OCI-LY3 (cell line): ENCODE data around the gene HOXD12.

Experiments
- EZH2phosphoT487 ChIP-seq: fragments of 200-600 bp; shearing (Covaris generic); IDR thresholded peaks from 2 replicates; pipeline ENCODE4 v1.6.1; 2018; ENCODE audit warnings: antibody characterized with exemption, mixed run types, low read depth
- TF ChIP-seq, protein P1 (sequence below): fragments of 200-600, 300-600 bp; sonication (generic); IDR thresholded peaks from 2 replicates; pipeline ENCODE4 v1.5.1; 2014; ENCODE audit warnings: antibody characterized with exemption, low read length, low read depth

DNA sequence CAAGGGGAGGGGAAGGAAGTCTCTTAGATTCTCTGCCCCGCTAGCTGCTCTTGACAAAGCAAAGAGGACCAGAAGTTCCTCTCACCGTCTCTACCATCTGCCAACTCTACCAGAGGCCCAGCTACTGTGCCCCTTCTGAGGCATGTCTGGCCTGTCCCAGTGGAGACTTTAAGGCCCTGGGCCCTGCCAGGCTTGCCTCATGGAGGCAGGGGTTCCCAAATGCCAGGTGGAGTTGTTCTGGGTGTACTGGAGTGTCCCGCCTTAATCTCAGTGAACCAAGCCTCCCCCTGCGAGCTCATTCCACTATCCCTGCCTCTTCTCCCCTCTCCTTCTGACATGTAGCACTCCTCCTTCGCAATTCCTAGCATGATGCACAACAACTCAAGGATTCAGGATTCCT, 2.2 kb downstream of the HOXD12 start:
- TF ChIP-seq, protein P1, sequence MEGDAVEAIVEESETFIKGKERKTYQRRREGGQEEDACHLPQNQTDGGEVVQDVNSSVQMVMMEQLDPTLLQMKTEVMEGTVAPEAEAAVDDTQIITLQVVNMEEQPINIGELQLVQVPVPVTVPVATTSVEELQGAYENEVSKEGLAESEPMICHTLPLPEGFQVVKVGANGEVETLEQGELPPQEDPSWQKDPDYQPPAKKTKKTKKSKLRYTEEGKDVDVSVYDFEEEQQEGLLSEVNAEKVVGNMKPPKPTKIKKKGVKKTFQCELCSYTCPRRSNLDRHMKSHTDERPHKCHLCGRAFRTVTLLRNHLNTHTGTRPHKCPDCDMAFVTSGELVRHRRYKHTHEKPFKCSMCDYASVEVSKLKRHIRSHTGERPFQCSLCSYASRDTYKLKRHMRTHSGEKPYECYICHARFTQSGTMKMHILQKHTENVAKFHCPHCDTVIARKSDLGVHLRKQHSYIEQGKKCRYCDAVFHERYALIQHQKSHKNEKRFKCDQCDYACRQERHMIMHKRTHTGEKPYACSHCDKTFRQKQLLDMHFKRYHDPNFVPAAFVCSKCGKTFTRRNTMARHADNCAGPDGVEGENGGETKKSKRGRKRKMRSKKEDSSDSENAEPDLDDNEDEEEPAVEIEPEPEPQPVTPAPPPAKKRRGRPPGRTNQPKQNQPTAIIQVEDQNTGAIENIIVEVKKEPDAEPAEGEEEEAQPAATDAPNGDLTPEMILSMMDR: no peak
- TF ChIP-seq EZH2phosphoT487: no peak
